Sigmoid colon (tissue), 7 donors: ENCODE measurements around the gene LIMK1. TPM values are rescaled to one million over a fixed set of nuclear protein-coding genes. Genes with fewer than 3 reads are reported as not detected.

ENCODE experiments used
- DNase-seq: peaks from one replicate; pipeline ENCODE4 v3.0.0-alpha.2; 2019
- H3K27ac ChIP-seq, 4 donors: fragments of 200-600 bp; sonication (generic); one replicate each; pipeline ENCODE4 v1.5.1; 2016 to 2019; ENCODE audit warnings: mild to moderate bottlenecking in 1 of 4
- H3K27me3 ChIP-seq, 3 donors: fragments of 200-600 bp; sonication (generic); one replicate each; pipeline ENCODE4 v1.5.1; 2019; ENCODE audit warnings: mild to moderate bottlenecking in 1 of 3
- H3K36me3 ChIP-seq, 4 donors: fragments of 200-600 bp; sonication (generic); one replicate each; pipeline ENCODE4 v1.5.1; 2016 to 2019
- H3K4me1 ChIP-seq, 4 donors: fragments of 200-600 bp; sonication (generic); one replicate each; pipeline ENCODE4 v1.5.1; 2017 to 2019
- H3K4me3 ChIP-seq, 4 donors: fragments of 200-600 bp; sonication (generic); one replicate each; pipeline ENCODE4 v1.5.1; 2017 to 2019; ENCODE audit warnings: mild to moderate bottlenecking in 2 of 4, moderate library complexity in 1 of 4
- H3K9me3 ChIP-seq, 4 donors: fragments of 200-600 bp in 3 of 4; sonication (generic) in 3 of 4; one replicate each; pipeline versions ENCODE4 v1.5.1 to v1.6.1; 2013 to 2019
- CTCF ChIP-seq, 4 experiments: fragments of 450-650 bp in 3 of 4; fragments of 200-600 bp in 1 of 4; IDR thresholded peaks; one replicate each; pipeline ENCODE4 v1.5.1; 2016 to 2019; ENCODE audit warnings: antibody characterized with exemption in 4 of 4, mild to moderate bottlenecking in 3 of 4, moderate library complexity in 2 of 4
- EP300 ChIP-seq, 4 donors: sonication (generic); formaldehyde crosslinking; IDR thresholded peaks; one replicate each; pipeline ENCODE4 v1.6.1; 2017; ENCODE audit warnings: antibody characterized with exemption in 4 of 4
- POLR2A ChIP-seq, 2 donors: fragments of 450-650 bp; IDR thresholded peaks; one replicate each; pipeline ENCODE4 v1.6.1; 2016; ENCODE audit warnings: antibody characterized with exemption in 2 of 2, mild to moderate bottlenecking in 2 of 2, moderate library complexity in 2 of 2
- POLR2AphosphoS5 ChIP-seq, 4 donors: sonication (generic); formaldehyde crosslinking; IDR thresholded peaks; one replicate each; pipeline ENCODE4 v1.6.1; 2017; ENCODE audit warnings: antibody characterized with exemption in 4 of 4
- WGBS, 2 donors: extraction: QIAGEN DNeasy Blood & Tissue Kit; methylation state at CpG; one replicate each; pipeline ENCODE4 v1.1.7; 2013; 5-methylcytosine and 5-hydroxymethylcytosine counted together
- intact Hi-C: fragments of 100-400 bp; cut with DNase I; formaldehyde crosslinking; loops from one replicate; pipeline ENCODE4 v1.15.1; 2023
- polyA plus RNA-seq, 3 donors: library from polyadenylated mRNA; stranded (reverse); fragments of 200-250 nt; gene quantifications; one replicate each; pipeline ENCODE4 v1.2.3, GENCODE V29; 2013
- total RNA-seq, 4 donors: library from RNA; depleted of rRNA; stranded (reverse); fragments of >200 nt; gene quantifications; one replicate each; pipeline ENCODE4 v1.1.0, GENCODE V29; 2016
- donor health status: healthy with polysubstance abuse.
- donor health status: Bipolar disorder and iron deficiency.
- donor health status: healthy.

LIMK1 gene
- total and polyA plus RNA-seq, 7 donors = 4.6 to 16.3 (median 9.6) TPM

GRCh38 chr7:74104702-74105101, 21.1 kb downstream of the LIMK1 start:
- H3K4me3 ChIP-seq = no peak overlapping the region
- intact Hi-C loops = no loop called here
- no peaks in the 10 kb centered on the region for H3K4me1 ChIP-seq

GRCh38 chr7:74105992-74106391, 22.4 kb downstream of the LIMK1 start:
- H3K9me3 ChIP-seq = no peaks in the 10 kb centered on the region
- H3K27me3 ChIP-seq = no peaks in the 10 kb centered on the region
- WGBS, 2 donors = 90 to 96% methylated on average over 11 of the region's 11 CpGs
- no peak for DNase-seq
- H3K4me1 ChIP-seq = no peaks in the 10 kb centered on the region
- TF ChIP-seq CTCF (IDR thresholded peaks at IDR 0.05) (no peak), POLR2AphosphoS5 (IDR thresholded peaks at IDR 0.05) (no peak), EP300 (IDR thresholded peaks at IDR 0.05) (no peak), POLR2A (IDR thresholded peaks at IDR 0.05) (no peak)
- intact Hi-C loops = no loop called here
- H3K27ac ChIP-seq = no peak overlapping the region
- peaks cover 0 to 76% (median 30%) of the 10 kb centered on the region in 4 donors for H3K36me3 ChIP-seq
- H3K4me3 ChIP-seq = no peak overlapping the region

More at GRCh38 chr7:74104702-74105101, 21.1 kb downstream of the LIMK1 start:
- no peaks in the 10 kb centered on the region for H3K27me3 ChIP-seq
- H3K9me3 ChIP-seq = no peaks in the 10 kb centered on the region
- WGBS, 2 donors = 93 to 95% methylated on average over 8 of the region's 8 CpGs
- H3K27ac ChIP-seq = no peak overlapping the region
- no peak for DNase-seq
- no peak for TF ChIP-seq POLR2A (IDR thresholded peaks at IDR 0.05)
- no peak for TF ChIP-seq EP300 (IDR thresholded peaks at IDR 0.05)
- TF ChIP-seq POLR2AphosphoS5 (IDR thresholded peaks at IDR 0.05) = no peak
- no peak for TF ChIP-seq CTCF (IDR thresholded peaks at IDR 0.05)
- peaks cover 0 to 75% (median 26%) of the 10 kb centered on the region in 4 donors for H3K36me3 ChIP-seq

- Histone ChIP-seq H3K9me3 (no peaks in the 10 kb centered on the region), H3K4me1 (no peaks in the 10 kb centered on the region), H3K27ac (no peak overlapping the region), H3K27me3 (no peaks in the 10 kb centered on the region), H3K36me3 (peaks cover 0 to 78% (median 30%) of the 10 kb centered on the region in 4 donors), H3K4me3 (no peak overlapping the region)
- no peak for DNase-seq
- intact Hi-C loops = no loop called here
- WGBS, 2 donors = 97% methylated on average over 18 of the region's 18 CpGs
- TF ChIP-seq POLR2A (IDR thresholded peaks at IDR 0.05) (no peak), POLR2AphosphoS5 (IDR thresholded peaks at IDR 0.05) (no peak)
These were observed 23.2 kb downstream of the LIMK1 start for GRCh38 chr7:74106846-74107245.

GRCh38 chr7:74115326-74115725, 31.7 kb downstream of the LIMK1 start:
- 77 to 84% methylated on average over 17 of the region's 17 CpGs for WGBS, 2 donors
- peaks cover 0 to 53% (median 18%) of the 10 kb centered on the region in 4 donors for H3K36me3 ChIP-seq
- no peaks in the 10 kb centered on the region for H3K27me3 ChIP-seq
- no peak overlapping the region for H3K27ac ChIP-seq
- no peak overlapping the region for H3K4me3 ChIP-seq
- no peak for DNase-seq
- intact Hi-C loops = no loop called here
- no peaks in the 10 kb centered on the region for H3K9me3 ChIP-seq
- H3K4me1 ChIP-seq = no peaks in the 10 kb centered on the region
- TF ChIP-seq EP300 (IDR thresholded peaks at IDR 0.05) (no peak), POLR2AphosphoS5 (IDR thresholded peaks at IDR 0.05) (no peak), CTCF (IDR thresholded peaks at IDR 0.05) (no peak), POLR2A (IDR thresholded peaks at IDR 0.05) (no peak)

- Histone ChIP-seq H3K4me1 (no peaks in the 10 kb centered on the region), H3K9me3 (no peaks in the 10 kb centered on the region), H3K27ac (no peak overlapping the region), H3K36me3 (peaks cover 0 to 53% (median 18%) of the 10 kb centered on the region in 4 donors), H3K4me3 (no peak overlapping the region), H3K27me3 (no peaks in the 10 kb centered on the region)
- intact Hi-C loops = no loop called here
- DNase-seq = no peak
- TF ChIP-seq POLR2A (IDR thresholded peaks at IDR 0.05) = no peak
- TF ChIP-seq EP300 (IDR thresholded peaks at IDR 0.05) = no peak
- TF ChIP-seq POLR2AphosphoS5 (IDR thresholded peaks at IDR 0.05) = no peak
- no peak for TF ChIP-seq CTCF (IDR thresholded peaks at IDR 0.05)
- 73 to 90% methylated on average over 13 of the region's 13 CpGs for WGBS, 2 donors
These were observed 32.8 kb downstream of the LIMK1 start for GRCh38 chr7:74116356-74116755.
